CD4-positive, alpha-beta T cell (primary cell): ENCODE data around the gene HBG2. TPM values are rescaled to one million over a fixed set of nuclear protein-coding genes. Genes with fewer than 3 reads are reported as not detected.

Experiments used
- ATAC-seq: fragments of 200-7000 bp; cut with Tn5 transposase; one replicate; pipeline ENCODE4 v1.10.0; 2022; ENCODE audit warnings: mild to moderate bottlenecking; ENCODE audit not compliant: poor library complexity
- CTCF ChIA-PET: fragments of 350-600 bp; sonication (Branson Sonifier 250); formaldehyde crosslinking; loops from one replicate; lab custom pipeline; 2021; ENCODE audit warnings: antibody characterized with exemption, inconsistent platforms; lab: Charles Lee
- POLR2A ChIA-PET: fragments of 350-600 bp; sonication (Branson Sonifier 250); formaldehyde crosslinking; loops from one replicate; lab custom pipeline; 2021; ENCODE audit warnings: antibody characterized with exemption, inconsistent platforms; lab: Charles Lee
- DNase-seq, 14 experiments: peaks; one replicate each; pipeline ENCODE4 v3.0.0-alpha.2; 2013 to 2020; ENCODE audit warnings: mixed read lengths in 2 of 14
- H3K27ac ChIP-seq, 2 donors: one replicate each; pipeline versions ENCODE4 v1.5.1 to v1.7.0; 2013; ENCODE audit warnings: low read length in 2 of 2, low read depth in 1 of 2, mild to moderate bottlenecking in 1 of 2
- H3K27me3 ChIP-seq, 2 experiments: 1 replicate in 1 of 2; 2 replicates in 1 of 2; pipeline versions ENCODE4 v1.6.1 to v1.7.0; 2013; ENCODE audit warnings: low read length in 2 of 2, control low read depth in 1 of 2, mild to moderate bottlenecking in 1 of 2, moderate library complexity in 1 of 2; ENCODE audit not compliant: insufficient read depth in 2 of 2, control insufficient read depth in 1 of 2
- H3K36me3 ChIP-seq: one replicate; pipeline ENCODE4 v1.6.1; 2013; ENCODE audit warnings: low read length, control low read depth; ENCODE audit not compliant: insufficient read depth
- H3K4me1 ChIP-seq: one replicate; pipeline ENCODE4 v1.6.1; 2013; ENCODE audit warnings: low read length, control low read depth; ENCODE audit not compliant: insufficient read depth
- H3K4me3 ChIP-seq: one replicate; pipeline ENCODE4 v1.5.1; 2013; ENCODE audit warnings: mild to moderate bottlenecking, low read length, moderate library complexity
- H3K9me3 ChIP-seq, 2 experiments: 1 replicate in 1 of 2; 2 replicates in 1 of 2; pipeline versions ENCODE4 v1.6.1 to v1.7.0; 2013; ENCODE audit warnings: low read length in 2 of 2, mild to moderate bottlenecking in 2 of 2, control low read depth in 1 of 2, moderate library complexity in 1 of 2; ENCODE audit not compliant: control insufficient read depth in 1 of 2, insufficient read depth in 1 of 2
- H3K27ac Mint-ChIP-seq: one replicate; pipeline ENCODE4 v1.8.0; 2020; ENCODE audit warnings: mixed read lengths
- H3K27me3 Mint-ChIP-seq: one replicate; pipeline ENCODE4 v1.8.0; 2021; ENCODE audit warnings: mixed read lengths
- H3K36me3 Mint-ChIP-seq: one replicate; pipeline ENCODE4 v1.8.0; 2021; ENCODE audit warnings: low read depth, mixed read lengths
- H3K4me1 Mint-ChIP-seq: one replicate; pipeline ENCODE4 v1.8.0; 2021; ENCODE audit warnings: low read depth, mixed read lengths
- H3K4me3 Mint-ChIP-seq: one replicate; pipeline ENCODE4 v1.8.0; 2020; ENCODE audit warnings: mild to moderate bottlenecking, mixed read lengths
- H3K9me3 Mint-ChIP-seq: one replicate; pipeline ENCODE4 v1.8.0; 2020; ENCODE audit warnings: mixed read lengths
- intact Hi-C, 2 experiments: fragments of 100-400 bp; cut with DNase I in 1 of 2; cut with micrococcal nuclease in 1 of 2; formaldehyde crosslinking; loops; one replicate each; pipeline versions ENCODE4 v1.15.1 to v1.9.0; 2023 to 2025; cut with DNase I, micrococcal nuclease
- total RNA-seq, 174 experiments: library from RNA in 2 of 174; stranded (reverse) in 2 of 174; gene quantifications; one replicate each; pipeline ENCODE4 v1.2.3 and lab custom pipeline; 2021 to 2026
- TF ChIP-seq, protein P1 (sequence below): fragments of 200-600 bp; IDR thresholded peaks from one replicate; pipeline ENCODE4 v1.8.0; 2022; ENCODE audit warnings: antibody characterized with exemption, mild to moderate bottlenecking

HBG2 gene
- total RNA-seq, 2 experiments from 2014 or later: not detected

DNA sequence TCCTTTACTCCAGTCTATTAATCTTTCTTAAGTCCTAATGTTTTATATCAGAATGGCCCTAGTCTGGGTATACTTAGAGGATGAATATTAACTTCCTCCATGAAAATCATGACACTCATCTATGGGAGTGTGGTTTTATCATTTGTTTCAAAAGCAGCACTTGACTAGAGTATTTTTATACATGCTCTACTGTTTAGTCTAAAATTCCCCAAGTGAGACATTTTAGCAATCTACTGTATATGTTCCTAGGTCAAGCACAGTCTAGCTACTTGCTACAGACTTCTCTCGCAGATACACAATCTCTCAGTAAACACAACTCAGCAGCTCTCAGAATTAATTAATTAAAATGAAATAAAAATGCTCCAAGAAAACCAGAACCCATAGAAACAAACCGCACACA lies 24.8 kb downstream of the HBG2 start:
- no peak overlapping the region for H3K27ac Mint-ChIP-seq
- Histone ChIP-seq H3K36me3 (no peaks in the 10 kb centered on the region), H3K9me3 (peaks cover 0 to 11% of the 10 kb centered on the region in 2 experiments), H3K4me3 (no peak overlapping the region), H3K27me3 (peaks cover 0 to 11% of the 10 kb centered on the region in 2 experiments), H3K27ac (no peak overlapping the region), H3K4me1 (no peaks in the 10 kb centered on the region)
- peaks cover 4% of the 10 kb centered on the region for H3K4me1 Mint-ChIP-seq
- CTCF ChIA-PET: no interaction called here
- POLR2A ChIA-PET: no interaction called here
- no peak for ATAC-seq
- H3K36me3 Mint-ChIP-seq: no peaks in the 10 kb centered on the region
- intact Hi-C loops: no loop called here
- no peak for DNase-seq
- H3K4me3 Mint-ChIP-seq: no peak overlapping the region
- no peaks in the 10 kb centered on the region for H3K9me3 Mint-ChIP-seq
- TF ChIP-seq, protein P1, sequence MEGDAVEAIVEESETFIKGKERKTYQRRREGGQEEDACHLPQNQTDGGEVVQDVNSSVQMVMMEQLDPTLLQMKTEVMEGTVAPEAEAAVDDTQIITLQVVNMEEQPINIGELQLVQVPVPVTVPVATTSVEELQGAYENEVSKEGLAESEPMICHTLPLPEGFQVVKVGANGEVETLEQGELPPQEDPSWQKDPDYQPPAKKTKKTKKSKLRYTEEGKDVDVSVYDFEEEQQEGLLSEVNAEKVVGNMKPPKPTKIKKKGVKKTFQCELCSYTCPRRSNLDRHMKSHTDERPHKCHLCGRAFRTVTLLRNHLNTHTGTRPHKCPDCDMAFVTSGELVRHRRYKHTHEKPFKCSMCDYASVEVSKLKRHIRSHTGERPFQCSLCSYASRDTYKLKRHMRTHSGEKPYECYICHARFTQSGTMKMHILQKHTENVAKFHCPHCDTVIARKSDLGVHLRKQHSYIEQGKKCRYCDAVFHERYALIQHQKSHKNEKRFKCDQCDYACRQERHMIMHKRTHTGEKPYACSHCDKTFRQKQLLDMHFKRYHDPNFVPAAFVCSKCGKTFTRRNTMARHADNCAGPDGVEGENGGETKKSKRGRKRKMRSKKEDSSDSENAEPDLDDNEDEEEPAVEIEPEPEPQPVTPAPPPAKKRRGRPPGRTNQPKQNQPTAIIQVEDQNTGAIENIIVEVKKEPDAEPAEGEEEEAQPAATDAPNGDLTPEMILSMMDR: no peak
- H3K27me3 Mint-ChIP-seq: no peaks in the 10 kb centered on the region

DNA sequence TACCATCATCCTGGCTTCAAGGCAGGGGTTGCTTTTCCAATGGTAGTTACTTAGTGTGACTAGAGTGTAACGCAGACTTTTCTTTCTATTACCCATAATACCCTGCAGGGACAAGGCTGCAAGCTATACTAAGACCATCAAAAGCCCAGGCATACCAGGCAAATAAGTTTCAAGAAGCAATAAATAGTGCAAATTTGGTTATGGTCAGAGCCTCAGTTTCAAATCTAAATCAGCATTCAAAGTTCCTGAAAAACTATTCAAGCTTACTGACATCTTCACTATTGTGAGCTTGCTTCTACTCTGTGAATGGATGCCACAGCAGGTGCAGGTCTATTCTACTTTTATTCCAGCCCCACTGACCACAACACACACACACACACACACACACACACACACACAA lies 25.2 kb downstream of the HBG2 start:
- Histone ChIP-seq H3K27ac (no peak overlapping the region), H3K36me3 (no peaks in the 10 kb centered on the region), H3K4me3 (no peak overlapping the region), H3K27me3 (peaks cover 0 to 13% of the 10 kb centered on the region in 2 experiments), H3K9me3 (peaks cover 0 to 12% of the 10 kb centered on the region in 2 experiments), H3K4me1 (no peaks in the 10 kb centered on the region)
- intact Hi-C loops: no loop called here
- Mint-ChIP-seq H3K27me3 (no peaks in the 10 kb centered on the region), H3K4me3 (no peak overlapping the region), H3K4me1 (peaks cover 1% of the 10 kb centered on the region), H3K27ac (no peak overlapping the region), H3K36me3 (no peaks in the 10 kb centered on the region), H3K9me3 (no peaks in the 10 kb centered on the region)
- DNase-seq (no peak), ATAC-seq (no peak)
- ChIA-PET CTCF (no interaction called here), POLR2A (no interaction called here)
- TF ChIP-seq, protein P1: no peak

DNA sequence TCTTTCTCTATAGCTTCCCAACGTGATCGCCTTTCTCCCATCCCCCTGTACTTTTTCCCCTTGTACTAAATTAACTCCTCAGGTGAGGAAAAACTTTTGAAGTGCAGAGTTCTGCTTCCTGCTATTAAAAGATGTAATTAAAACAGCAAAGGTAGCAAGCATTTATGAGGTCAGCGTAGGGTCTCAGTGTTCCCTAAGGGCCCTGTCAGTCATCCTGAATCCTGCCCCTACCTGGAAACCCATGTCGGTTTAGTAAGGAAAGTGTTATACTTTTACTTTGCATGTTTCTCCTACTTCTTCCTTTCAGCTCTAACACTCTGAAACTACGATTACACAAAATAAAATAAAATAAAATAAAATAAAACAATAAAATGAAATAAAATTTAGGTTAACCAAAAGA lies 26.5 kb downstream of the HBG2 start:
- H3K4me1 ChIP-seq: no peaks in the 10 kb centered on the region
- no peaks in the 10 kb centered on the region for H3K9me3 Mint-ChIP-seq
- H3K36me3 ChIP-seq: no peaks in the 10 kb centered on the region
- TF ChIP-seq, protein P1: no peak
- ChIA-PET POLR2A (no interaction called here), CTCF (no interaction called here)
- ATAC-seq (no peak), DNase-seq (no peak)
- H3K27ac ChIP-seq: no peak overlapping the region
- peaks cover 0 to 13% of the 10 kb centered on the region in 2 experiments for H3K27me3 ChIP-seq
- no peak overlapping the region for H3K4me3 ChIP-seq
- H3K27ac Mint-ChIP-seq: no peak overlapping the region
- H3K36me3 Mint-ChIP-seq: no peaks in the 10 kb centered on the region
- H3K4me1 Mint-ChIP-seq: no peaks in the 10 kb centered on the region
- H3K27me3 Mint-ChIP-seq: peaks cover 6% of the 10 kb centered on the region
- H3K9me3 ChIP-seq: peaks cover 0 to 12% of the 10 kb centered on the region in 2 experiments
- H3K4me3 Mint-ChIP-seq: no peak overlapping the region
- intact Hi-C loops: no loop called here
